K562 (cell line): ENCODE data around the gene UTP4. TPM values are rescaled to one million over a fixed set of nuclear protein-coding genes. Genes with fewer than 3 reads are reported as not detected.

Source experiments
- ATAC-seq: fragments of 200-7000 bp; cut with Tn5 transposase; 3 replicates; pipeline ENCODE4 v1.9.1; 2020; ENCODE audit warnings: moderate library complexity
- BruUV-seq: library from RNA; stranded (reverse); fragments of 400-500 nt; replicated peaks from 2 replicates; lab custom pipeline; 2021; lab: Mats Ljungman, UMichigan
- CTCF ChIA-PET: fragments of 300-600 bp; formaldehyde crosslinking; extraction: SDS; loops from one replicate; lab custom pipeline; 2021; ENCODE audit warnings: low intra/inter-chr PET ratio; lab: Yijun Ruan, JAX
- POLR2A ChIA-PET: fragments of 300-600, 350-650 bp; sonication (Branson Sonifier 250); formaldehyde crosslinking; extraction: SDS; loops from one replicate; lab custom pipeline; 2021; ENCODE audit warnings: antibody characterized with exemption, inconsistent platforms; lab: Yijun Ruan, JAX
- DNase-seq, 4 experiments: peaks; one replicate each; pipeline versions ENCODE4 v3.0.0 to v3.0.0-alpha.2; 2011 to 2018; ENCODE audit warnings: low spot score in 3 of 4, mixed read lengths in 3 of 4; ENCODE audit errors: extremely low read depth in 1 of 4
- FAIRE-seq: peaks from 2 replicates; lab custom pipeline; 2011; peaks lifted over from hg19 to GRCh38; lab: Jason Lieb, UNC
- H2AFZ ChIP-seq: 2 replicates; pipeline ENCODE4 v1.6.0; 2011; ENCODE audit warnings: low read depth, low read length, control low read depth, inconsistent platforms
- H3K27ac ChIP-seq: fragments of 200-600 bp; 3 replicates; pipeline ENCODE4 v1.8.0; 2011; ENCODE audit warnings: low read depth, mild to moderate bottlenecking, control low read depth, inconsistent platforms, low read length, moderate library complexity, mixed read lengths; ENCODE audit errors: extremely low read depth
- H3K27me3 ChIP-seq, 2 experiments: fragments of 300-600 bp in 1 of 2; 2 replicates in 1 of 2; 3 replicates in 1 of 2; pipeline versions ENCODE4 v1.6.0 to v1.8.0; 2011; ENCODE audit warnings: inconsistent platforms in 2 of 2, low read length in 2 of 2, mild to moderate bottlenecking in 1 of 2, mixed read lengths in 1 of 2, moderate library complexity in 1 of 2; ENCODE audit not compliant: control insufficient read depth in 2 of 2, insufficient read depth in 2 of 2
- H3K36me3 ChIP-seq: fragments of 300-600 bp; 3 replicates; pipeline ENCODE4 v1.8.0; 2011; ENCODE audit warnings: mild to moderate bottlenecking, low read length, inconsistent platforms; ENCODE audit not compliant: control insufficient read depth, insufficient read depth
- H3K4me1 ChIP-seq, 2 experiments: fragments of 200-600 bp in 1 of 2; replicated peaks in 1 of 2; 2 replicates in 1 of 2; 3 replicates in 1 of 2; pipeline versions ENCODE4 v1.5.1 to v1.8.0; 2011; ENCODE audit warnings: inconsistent platforms in 2 of 2, low read length in 2 of 2, mild to moderate bottlenecking in 1 of 2, mixed read lengths in 1 of 2, moderate library complexity in 1 of 2; ENCODE audit not compliant: control insufficient read depth in 2 of 2, insufficient read depth in 2 of 2
- H3K4me2 ChIP-seq: 2 replicates; pipeline ENCODE4 v1.6.1; 2011; ENCODE audit warnings: low read length, control low read depth, inconsistent platforms, mixed read lengths; ENCODE audit not compliant: insufficient read depth
- H3K4me3 ChIP-seq: fragments of 200-600 bp; sonication (generic), shearing (Covaris generic); 2 replicates; pipeline ENCODE4 v1.5.1; 2016; ENCODE audit warnings: control low read depth, inconsistent platforms
- H3K79me2 ChIP-seq: fragments of 200-600 bp; 3 replicates; pipeline ENCODE4 v1.8.0; 2011; ENCODE audit warnings: low read length, inconsistent platforms; ENCODE audit not compliant: control insufficient read depth, insufficient read depth
- H3K9ac ChIP-seq, 2 experiments: 2 replicates each; pipeline versions ENCODE4 v1.6.0 to v1.6.1; 2011; ENCODE audit warnings: low read depth in 2 of 2, low read length in 2 of 2, control low read depth in 1 of 2, inconsistent platforms in 1 of 2, mild to moderate bottlenecking in 1 of 2, mixed read lengths in 1 of 2; ENCODE audit not compliant: insufficient read depth in 1 of 2
- H3K9me1 ChIP-seq: one replicate; pipeline ENCODE4 v1.6.0; 2011; ENCODE audit warnings: inconsistent platforms, mild to moderate bottlenecking, low read length, moderate library complexity; ENCODE audit not compliant: control insufficient read depth, insufficient read depth
- H3K9me3 ChIP-seq: replicated peaks from 2 replicates; pipeline ENCODE4 v1.5.1; 2011; ENCODE audit warnings: low read depth, low read length, inconsistent platforms; ENCODE audit not compliant: control insufficient read depth, insufficient read depth
- H4K20me1 ChIP-seq: replicated peaks from 2 replicates; pipeline ENCODE4 v1.6.1; 2011; ENCODE audit warnings: low read length, inconsistent platforms, mixed read lengths; ENCODE audit not compliant: control insufficient read depth, insufficient read depth
- BCLAF1 ChIP-seq, 2 experiments: fragments of 450-650 bp in 1 of 2; IDR thresholded peaks; 2 replicates each; pipeline ENCODE4 v1.6.1; 2011 to 2017; ENCODE audit warnings: low read depth in 2 of 2, antibody characterized with exemption in 1 of 2, borderline replicate concordance in 1 of 2, low read length in 1 of 2, mild to moderate bottlenecking in 1 of 2, mixed read lengths in 1 of 2; ENCODE audit not compliant: control insufficient read depth in 1 of 2
- BCOR ChIP-seq: fragments of 450-650 bp; IDR thresholded peaks from 2 replicates; pipeline ENCODE4 v1.6.1; 2016
- CCNT2 ChIP-seq: IDR thresholded peaks from 2 replicates; pipeline ENCODE4 v1.6.1; 2011; ENCODE audit warnings: borderline replicate concordance, low read depth, mild to moderate bottlenecking, moderate library complexity, mixed read lengths, low read length; ENCODE audit not compliant: insufficient read length; ENCODE audit errors: extremely low read depth
- DDX20 ChIP-seq: fragments of 450-650 bp; IDR thresholded peaks from 2 replicates; pipeline ENCODE4 v1.6.1; 2016; ENCODE audit warnings: missing genetic modification characterization, low read depth, mild to moderate bottlenecking, missing compliant biosample characterization, moderate library complexity
- FIP1L1 ChIP-seq: fragments of 200-400 bp; formaldehyde crosslinking; IDR thresholded peaks from 2 replicates; pipeline ENCODE4 v1.6.1; 2018; ENCODE audit warnings: mild to moderate bottlenecking, low read depth, low read length; ENCODE audit not compliant: poor library complexity, severe bottlenecking
- ILF3 ChIP-seq: fragments of 450-650 bp; IDR thresholded peaks from 2 replicates; pipeline ENCODE4 v1.6.1; 2018; ENCODE audit warnings: antibody characterized with exemption, mild to moderate bottlenecking, moderate library complexity, borderline replicate concordance
- NCOR1 ChIP-seq: fragments of 450-650 bp; IDR thresholded peaks from 2 replicates; pipeline ENCODE4 v1.6.1; 2016; ENCODE audit warnings: mild to moderate bottlenecking, moderate library complexity
- NFRKB ChIP-seq: fragments of 450-650 bp; IDR thresholded peaks from 2 replicates; pipeline ENCODE4 v1.6.1; 2016; ENCODE audit warnings: low read depth
- PHTF2 ChIP-seq: fragments of 250-450 bp; sonication (Bioruptor Pico); IDR thresholded peaks from 2 replicates; pipeline ENCODE4 v1.5.0; 2021; ENCODE audit warnings: mild to moderate bottlenecking
- RBFOX2 ChIP-seq: fragments of 200-400 bp; formaldehyde crosslinking; IDR thresholded peaks from 2 replicates; pipeline ENCODE4 v1.6.1; 2017; ENCODE audit warnings: low read depth, mild to moderate bottlenecking, low read length, moderate library complexity
- RBM17 ChIP-seq: fragments of 200-400 bp; formaldehyde crosslinking; IDR thresholded peaks from 2 replicates; pipeline ENCODE4 v1.6.1; 2017; ENCODE audit warnings: low read depth, mild to moderate bottlenecking, low read length, borderline replicate concordance
- SAP30 ChIP-seq: fragments of 200-600 bp; sonication (generic); IDR thresholded peaks from 2 replicates; pipeline ENCODE4 v1.6.1; 2012; ENCODE audit warnings: borderline replicate concordance, low read depth, mild to moderate bottlenecking, moderate library complexity, low read length, control low read depth, inconsistent platforms; ENCODE audit not compliant: insufficient read depth, poor library complexity, severe bottlenecking
- ZNF140 ChIP-seq: fragments of 250-450 bp; sonication (Bioruptor Pico); IDR thresholded peaks from 2 replicates; pipeline ENCODE4 v1.8.0; 2021; ENCODE audit warnings: moderate library complexity, mild to moderate bottlenecking, inconsistent platforms
- ZNF449 ChIP-seq: fragments of 250-450 bp; sonication (Bioruptor Pico); IDR thresholded peaks from 2 replicates; pipeline ENCODE4 v1.8.0; 2022; ENCODE audit warnings: moderate library complexity, mild to moderate bottlenecking, inconsistent platforms
- ZNF696 ChIP-seq: fragments of 250-450 bp; sonication (Bioruptor Pico); conservative IDR thresholded peaks from 2 replicates; pipeline ENCODE4 v1.4.0; 2020; ENCODE audit warnings: mild to moderate bottlenecking, moderate library complexity
- WGBS: fragments of 100-300 bp; shearing (Covaris generic); methylation state at CpG from one replicate; pipeline ENCODE4 v1.1.6; 2016; ENCODE audit warnings: low coverage, mixed read lengths; ENCODE audit not compliant: insufficient coverage; ENCODE audit errors: missing lambda C conversion rate; 5-methylcytosine and 5-hydroxymethylcytosine counted together
- in situ Hi-C: fragments of 300-500 bp; cut with MboI; formaldehyde crosslinking; loops from 4 replicates; pipeline ENCODE4 v1.15.0; 2018; ENCODE audit warnings: inconsistent platforms, mixed read lengths
- intact Hi-C: fragments of 100-400 bp; cut with micrococcal nuclease; formaldehyde crosslinking; loops from 2 replicates; pipeline ENCODE4 v1.14.2; 2022
- polyA plus RNA-seq, 8 experiments: library from polyadenylated mRNA; depleted of rRNA in 4 of 8; stranded (reverse) in 5 of 8; unstranded in 3 of 8; fragments of >200 nt; fragmentation: Nextera tagmentation in 2 of 8; fragmentation: Illumina TruSeq in 1 of 8; extraction: Ambion mirVana in 2 of 8; extraction: Trizol in 1 of 8; gene quantifications; 2 replicates each; pipeline versions ENCODE4 v1.2.1 to v1.2.3, GENCODE V29; 2011 to 2014; ENCODE audit warnings: inconsistent platforms in 1 of 8, missing spikeins in 1 of 8
- total RNA-seq, 7 experiments: library from RNA; depleted of rRNA in 6 of 7; stranded (reverse); fragments of >200 nt in 6 of 7; fragmentation: Illumina TruSeq in 2 of 7; extraction: Trizol in 2 of 7; gene quantifications; 2 replicates each; pipeline versions ENCODE4 v1.2.1 to v1.2.3, GENCODE V29; 2011 to 2021; ENCODE audit warnings: low replicate concordance in 1 of 7

The UTP4 gene
- total and polyA plus RNA-seq, 9 of the 15 experiments (the other 6 are each of a cell fraction or from before 2014, with no cell fraction given): 46.1 to 203 (median 145) TPM

- ATAC-seq (no peak), DNase-seq (no peak), FAIRE-seq (no peak)
- no TSS peak for BruUV-seq
- Histone ChIP-seq H3K9me3 (no peaks in the 10 kb centered on the region), H2AFZ (no peak overlapping the region), H3K27ac (no peak overlapping the region), H3K27me3 (peaks cover 2 to 8% of the 10 kb centered on the region in 2 experiments; a peak in 1 of 5 replicates), H3K9me1 (peaks cover 4% of the 10 kb centered on the region), H3K9ac (no peak overlapping the region), H3K4me2 (no peak overlapping the region), H3K36me3 (peaks cover 3% of the 10 kb centered on the region; the same call in 2 of the 3 replicates), H4K20me1 (0 out of 2 replicates have a peak, but pooled peaks cover 4% of the 10 kb centered on the region), H3K4me3 (no peak overlapping the region), H3K4me1 (peaks cover 2 to 33% of the 10 kb centered on the region in 2 experiments; a peak in 4 of 5 replicates), H3K79me2 (no peaks in the 10 kb centered on the region)
- CTCF ChIA-PET: interaction anchor here (0.6 kb wide), 1 partner anchor 10 kb away, joined by 6 read pairs; no protein-coding TSS in a partner anchor
- in situ Hi-C loops (no loop called here), intact Hi-C loops (loop anchor here (5.0 kb wide), 2 partner anchors 120 to 260 kb away; no protein-coding TSS in a partner anchor)
- POLR2A ChIA-PET: interaction anchor here (0.6 to 1.2 kb wide), 5 partner anchors 8 to 630 kb away, joined by 4 read pairs; no protein-coding TSS in a partner anchor
- 94% methylated on average over 22 of the region's 52 CpGs for WGBS
- no peak for TF ChIP-seq RBM17
- no peak for TF ChIP-seq PHTF2 (CRISPR knock-in tag)
- TF ChIP-seq ZNF449: no peak
- TF ChIP-seq BCOR: no peak
- no peak for TF ChIP-seq NFRKB
- TF ChIP-seq BCLAF1 (IDR thresholded peaks at IDR 0.05; ENCODE audit: borderline replicate concordance in 1 of 2, control insufficient read depth in 1 of 2, low read depth in 2 of 2, low read length in 1 of 2): no peak
- no peak for TF ChIP-seq ZNF140
- no peak for TF ChIP-seq NCOR1
- no peak for TF ChIP-seq RBFOX2
- TF ChIP-seq SAP30: no peak
- peak; percentile 29 for TF ChIP-seq FIP1L1
- TF ChIP-seq DDX20: no peak
- TF ChIP-seq ZNF696 (CRISPR knock-in tag): no peak
- TF ChIP-seq ILF3: no peak
- peak; percentile 24 for TF ChIP-seq CCNT2
Observed at GRCh38 chr16:69107316-69107962, 25.0 kb upstream of the UTP4 start.
